ENCODE data around the gene CADM1.

The CADM1 gene

DNA sequence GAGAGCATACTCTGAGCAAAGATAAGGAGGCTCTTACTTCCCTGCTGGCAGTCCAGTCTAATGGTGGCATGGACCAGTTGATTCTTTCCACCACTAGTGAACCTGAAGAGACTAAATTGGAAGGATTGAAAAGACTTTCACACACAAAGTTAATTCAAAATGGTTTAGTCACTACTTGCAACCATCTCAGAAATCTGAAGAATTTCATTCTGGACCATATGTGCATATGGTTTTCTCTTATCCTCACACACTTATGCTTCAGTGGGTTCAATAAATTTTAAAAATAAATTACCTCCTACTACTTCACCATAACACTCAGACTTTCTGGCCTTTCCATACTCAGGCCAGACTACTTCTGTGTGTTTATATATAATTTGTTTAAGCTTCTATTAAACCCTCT is 44.7 kb downstream of the CADM1 start:
- Histone ChIP-seq H3K4me3 (ENCODE audit: severe bottlenecking) (no peak overlapping the region), H3K4me1 (ENCODE audit: insufficient read depth, poor library complexity, severe bottlenecking) (no peaks in the 10 kb centered on the region), H3K36me3 (ENCODE audit: low read depth) (no peaks in the 10 kb centered on the region), H3K27ac (ENCODE audit: poor library complexity, severe bottlenecking) (no peak overlapping the region), H3K9me3 (ENCODE audit: severe bottlenecking) (no peaks in the 10 kb centered on the region), H3K27me3 (ENCODE audit: insufficient read depth, poor library complexity, severe bottlenecking) (no peaks in the 10 kb centered on the region)
- ATAC-seq (ENCODE audit: low read depth) (no peak), DNase-seq (ENCODE audit: low spot score) (no peak)
- TF ChIP-seq, protein P1, sequence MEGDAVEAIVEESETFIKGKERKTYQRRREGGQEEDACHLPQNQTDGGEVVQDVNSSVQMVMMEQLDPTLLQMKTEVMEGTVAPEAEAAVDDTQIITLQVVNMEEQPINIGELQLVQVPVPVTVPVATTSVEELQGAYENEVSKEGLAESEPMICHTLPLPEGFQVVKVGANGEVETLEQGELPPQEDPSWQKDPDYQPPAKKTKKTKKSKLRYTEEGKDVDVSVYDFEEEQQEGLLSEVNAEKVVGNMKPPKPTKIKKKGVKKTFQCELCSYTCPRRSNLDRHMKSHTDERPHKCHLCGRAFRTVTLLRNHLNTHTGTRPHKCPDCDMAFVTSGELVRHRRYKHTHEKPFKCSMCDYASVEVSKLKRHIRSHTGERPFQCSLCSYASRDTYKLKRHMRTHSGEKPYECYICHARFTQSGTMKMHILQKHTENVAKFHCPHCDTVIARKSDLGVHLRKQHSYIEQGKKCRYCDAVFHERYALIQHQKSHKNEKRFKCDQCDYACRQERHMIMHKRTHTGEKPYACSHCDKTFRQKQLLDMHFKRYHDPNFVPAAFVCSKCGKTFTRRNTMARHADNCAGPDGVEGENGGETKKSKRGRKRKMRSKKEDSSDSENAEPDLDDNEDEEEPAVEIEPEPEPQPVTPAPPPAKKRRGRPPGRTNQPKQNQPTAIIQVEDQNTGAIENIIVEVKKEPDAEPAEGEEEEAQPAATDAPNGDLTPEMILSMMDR (IDR thresholded peaks at IDR 0.05; ENCODE audit: poor library complexity, severe bottlenecking) = no peak

DNA sequence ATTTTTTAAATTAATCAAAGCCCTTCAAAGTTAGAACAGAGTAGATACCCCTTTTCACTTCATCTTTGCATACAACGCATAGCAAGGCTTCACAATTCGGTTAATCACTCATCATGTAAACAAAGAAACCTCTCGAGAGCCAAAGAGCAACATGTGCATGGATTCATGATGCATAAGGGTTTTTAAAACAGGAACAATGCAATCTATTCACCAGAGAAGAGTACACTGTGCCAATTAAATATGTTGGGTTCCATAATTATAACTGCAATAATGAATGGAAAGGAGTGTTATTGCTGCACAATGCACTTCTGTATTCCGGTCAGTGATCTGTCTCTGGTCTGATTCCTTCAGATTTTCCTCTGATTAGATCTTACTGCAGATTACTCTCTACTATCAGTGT is 45.3 kb downstream of the CADM1 start:
- DNase-seq (ENCODE audit: low spot score) = no peak
- TF ChIP-seq, protein P1 (IDR thresholded peaks at IDR 0.05; ENCODE audit: poor library complexity, severe bottlenecking) = no peak
- Histone ChIP-seq H3K27me3 (ENCODE audit: insufficient read depth, poor library complexity, severe bottlenecking) (no peaks in the 10 kb centered on the region), H3K4me3 (ENCODE audit: severe bottlenecking) (no peak overlapping the region), H3K36me3 (ENCODE audit: low read depth) (no peaks in the 10 kb centered on the region), H3K9me3 (ENCODE audit: severe bottlenecking) (no peaks in the 10 kb centered on the region), H3K27ac (ENCODE audit: poor library complexity, severe bottlenecking) (no peak overlapping the region), H3K4me1 (ENCODE audit: insufficient read depth, poor library complexity, severe bottlenecking) (no peaks in the 10 kb centered on the region)
- no peak for ATAC-seq (ENCODE audit: low read depth)

DNA sequence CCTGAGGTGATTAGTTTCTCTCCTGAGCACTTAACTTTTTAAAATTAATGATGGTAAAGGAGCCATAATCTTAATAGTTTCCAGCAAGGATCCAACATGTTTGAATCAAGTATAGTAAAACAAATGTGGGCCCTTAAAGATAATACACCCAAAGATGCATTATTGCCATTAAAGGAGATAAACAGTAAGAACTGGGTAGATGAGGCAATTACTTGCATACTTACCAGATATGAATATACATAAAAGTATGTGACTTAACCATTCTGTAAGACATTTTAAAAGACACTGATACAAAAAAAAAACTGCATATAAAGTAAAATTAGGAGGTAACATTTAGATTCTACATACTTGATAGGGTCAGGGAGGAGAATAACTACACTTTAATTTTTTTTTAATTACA is 48.2 kb downstream of the CADM1 start:
- TF ChIP-seq, protein P1 (IDR thresholded peaks at IDR 0.05; ENCODE audit: poor library complexity, severe bottlenecking) = no peak
- no peaks in the 10 kb centered on the region for H3K9me3 ChIP-seq (ENCODE audit: severe bottlenecking)
- no peak for ATAC-seq (ENCODE audit: low read depth)
- no peak overlapping the region for H3K4me3 ChIP-seq (ENCODE audit: severe bottlenecking)
- no peak for DNase-seq (ENCODE audit: low spot score)
- no peak overlapping the region for H3K27ac ChIP-seq (ENCODE audit: poor library complexity, severe bottlenecking)
- no peaks in the 10 kb centered on the region for H3K27me3 ChIP-seq (ENCODE audit: insufficient read depth, poor library complexity, severe bottlenecking)
- H3K36me3 ChIP-seq (ENCODE audit: low read depth) = no peaks in the 10 kb centered on the region
- H3K4me1 ChIP-seq (ENCODE audit: insufficient read depth, poor library complexity, severe bottlenecking) = no peaks in the 10 kb centered on the region

DNA sequence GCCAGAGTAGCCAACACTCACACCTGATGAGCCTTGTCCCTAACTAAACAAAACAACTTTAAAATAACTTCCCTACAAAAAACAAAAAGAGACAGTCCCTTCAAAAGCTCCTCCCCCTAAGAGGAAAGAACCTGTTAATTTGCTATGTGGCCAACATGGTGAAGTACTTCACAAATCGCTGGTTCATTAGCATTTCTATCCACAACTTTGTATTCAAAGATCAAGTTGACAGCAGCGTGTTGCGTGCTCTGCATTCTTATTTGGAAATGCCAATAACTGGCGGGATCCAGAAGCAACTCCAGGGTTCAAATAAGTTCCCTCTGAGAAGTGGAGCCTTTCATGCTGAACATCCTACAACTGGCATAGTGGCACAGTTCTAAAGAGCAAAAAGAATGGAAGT is 48.6 kb downstream of the CADM1 start:
- TF ChIP-seq, protein P1 (IDR thresholded peaks at IDR 0.05; ENCODE audit: poor library complexity, severe bottlenecking) = no peak
- Histone ChIP-seq H3K4me1 (ENCODE audit: insufficient read depth, poor library complexity, severe bottlenecking) (no peaks in the 10 kb centered on the region), H3K27ac (ENCODE audit: poor library complexity, severe bottlenecking) (no peak overlapping the region), H3K9me3 (ENCODE audit: severe bottlenecking) (peaks cover 2% of the 10 kb centered on the region), H3K4me3 (ENCODE audit: severe bottlenecking) (no peak overlapping the region), H3K36me3 (ENCODE audit: low read depth) (no peaks in the 10 kb centered on the region), H3K27me3 (ENCODE audit: insufficient read depth, poor library complexity, severe bottlenecking) (no peaks in the 10 kb centered on the region)
- no peak for DNase-seq (ENCODE audit: low spot score)
- ATAC-seq (ENCODE audit: low read depth) = no peak

DNA sequence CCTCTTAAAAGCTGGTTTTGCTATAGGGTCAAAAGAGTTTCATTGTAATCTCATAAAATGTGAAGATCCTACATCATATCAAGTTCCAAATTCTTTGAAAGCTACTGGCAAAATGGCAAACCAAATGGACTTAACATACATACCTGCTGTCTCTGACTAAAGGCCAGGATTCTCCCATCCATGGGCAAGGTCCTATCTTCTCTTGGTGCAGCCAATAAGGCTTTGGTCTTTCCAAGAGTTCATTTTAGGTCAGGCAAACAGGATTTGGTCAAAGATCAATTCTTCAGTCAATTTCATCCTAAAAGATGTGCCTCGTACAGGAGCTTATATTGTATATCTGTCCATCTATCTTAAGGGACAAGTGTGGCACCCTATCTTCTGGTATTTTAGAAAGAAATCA is 49.7 kb downstream of the CADM1 start:
- H3K4me3 ChIP-seq (ENCODE audit: severe bottlenecking) = no peak overlapping the region
- peaks cover 3% of the 10 kb centered on the region for H3K9me3 ChIP-seq (ENCODE audit: severe bottlenecking)
- H3K27me3 ChIP-seq (ENCODE audit: insufficient read depth, poor library complexity, severe bottlenecking) = no peaks in the 10 kb centered on the region
- TF ChIP-seq, protein P1 (IDR thresholded peaks at IDR 0.05; ENCODE audit: poor library complexity, severe bottlenecking) = no peak
- H3K36me3 ChIP-seq (ENCODE audit: low read depth) = no peaks in the 10 kb centered on the region
- no peak overlapping the region for H3K27ac ChIP-seq (ENCODE audit: poor library complexity, severe bottlenecking)
- ATAC-seq (ENCODE audit: low read depth) (no peak), DNase-seq (ENCODE audit: low spot score) (no peak)
- H3K4me1 ChIP-seq (ENCODE audit: insufficient read depth, poor library complexity, severe bottlenecking) = no peaks in the 10 kb centered on the region

Data from RWPE2 (cell line).